GM18861 (cell line): ENCODE measurements around the gene CTIF.

Source experiments
- ATAC-seq: cut with Tn5 transposase; IDR thresholded peaks from one replicate; pipeline ENCODE4 v1.9.1; 2021; ENCODE audit not compliant: unreplicated experiment

CTIF gene

DNA sequence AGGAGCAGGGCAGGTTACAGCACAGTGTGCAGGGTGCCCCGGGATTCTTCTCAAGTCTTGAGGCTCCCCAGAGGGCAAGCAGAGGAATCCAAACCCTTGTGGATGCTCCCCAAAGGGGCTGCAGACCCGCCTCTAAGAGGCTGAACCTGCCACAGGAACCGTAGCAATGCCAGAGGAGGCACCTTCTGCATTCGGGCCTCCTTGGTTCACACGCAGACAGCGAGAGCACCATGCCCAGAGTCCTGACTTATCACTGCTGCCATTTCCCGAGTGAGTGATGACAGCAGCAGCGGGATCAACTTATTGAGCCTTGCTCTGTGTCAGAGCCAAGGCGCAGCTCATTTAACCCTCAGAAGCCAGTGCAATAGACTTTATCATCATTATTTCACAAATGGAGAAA lies 203.5 kb downstream of the CTIF start:
- no peak for ATAC-seq

DNA sequence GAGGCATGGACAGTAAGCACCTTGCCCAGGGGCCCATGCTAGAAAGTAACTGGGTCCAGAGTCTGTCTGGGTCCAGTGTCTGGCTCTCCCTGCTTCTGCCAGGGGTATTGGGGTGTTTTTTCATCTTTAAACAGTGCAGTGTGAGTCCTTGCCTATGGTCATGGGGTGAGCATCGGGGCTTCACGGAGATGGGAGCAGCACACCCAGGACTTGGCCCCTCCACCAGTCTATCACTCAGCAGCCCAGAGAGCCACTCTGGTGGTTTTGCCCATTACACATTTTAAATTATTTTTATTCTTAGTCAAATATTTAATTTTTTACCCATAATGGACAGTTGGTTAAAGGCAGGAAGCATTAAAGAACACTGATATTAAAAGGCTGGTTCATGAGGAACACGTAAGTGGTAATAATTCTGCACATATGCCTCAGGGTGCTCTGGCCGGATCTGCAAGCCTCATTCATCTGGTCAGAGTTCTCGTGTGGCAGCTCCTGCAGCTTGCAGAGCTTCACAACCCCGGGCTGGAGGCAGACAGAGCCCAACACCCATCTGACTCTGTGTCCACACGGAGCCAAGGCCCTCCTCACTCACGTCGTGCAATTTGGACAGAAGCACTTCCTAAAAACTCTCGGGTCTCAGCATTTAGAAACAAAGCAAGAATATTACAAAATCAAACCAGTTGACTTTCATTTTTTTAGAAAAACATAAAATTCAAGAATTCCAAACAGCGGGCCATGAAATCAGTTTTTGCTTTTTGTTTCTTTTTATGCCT lies 204.1 kb downstream of the CTIF start:
- ATAC-seq = no peak

DNA sequence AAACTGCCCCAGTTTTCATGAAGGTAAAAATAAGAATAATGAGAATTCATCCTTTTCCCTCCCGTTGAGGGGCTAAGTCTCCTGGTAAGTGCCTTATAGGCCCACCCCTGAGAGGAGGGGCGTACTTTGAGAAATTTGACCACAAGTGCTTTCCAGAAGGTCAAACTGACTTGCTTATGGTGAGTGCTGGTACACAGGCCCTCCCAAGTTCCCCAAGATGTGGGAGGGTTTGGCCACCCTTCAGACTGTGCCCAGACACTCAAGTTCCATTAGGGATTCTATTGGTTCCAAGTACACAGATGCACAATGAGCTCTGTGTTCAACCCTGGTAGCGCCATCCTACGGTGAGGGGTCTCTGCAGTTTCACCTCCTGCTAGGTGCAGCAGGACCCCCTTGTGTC lies 205.1 kb downstream of the CTIF start:
- no peak for ATAC-seq

GRCh38 chr18:48745293-48745692 lies 206.5 kb downstream of the CTIF start:
- ATAC-seq = no peak

- ATAC-seq = no peak
Observed at GRCh38 chr18:48749768-48750167, 210.9 kb downstream of the CTIF start.

DNA sequence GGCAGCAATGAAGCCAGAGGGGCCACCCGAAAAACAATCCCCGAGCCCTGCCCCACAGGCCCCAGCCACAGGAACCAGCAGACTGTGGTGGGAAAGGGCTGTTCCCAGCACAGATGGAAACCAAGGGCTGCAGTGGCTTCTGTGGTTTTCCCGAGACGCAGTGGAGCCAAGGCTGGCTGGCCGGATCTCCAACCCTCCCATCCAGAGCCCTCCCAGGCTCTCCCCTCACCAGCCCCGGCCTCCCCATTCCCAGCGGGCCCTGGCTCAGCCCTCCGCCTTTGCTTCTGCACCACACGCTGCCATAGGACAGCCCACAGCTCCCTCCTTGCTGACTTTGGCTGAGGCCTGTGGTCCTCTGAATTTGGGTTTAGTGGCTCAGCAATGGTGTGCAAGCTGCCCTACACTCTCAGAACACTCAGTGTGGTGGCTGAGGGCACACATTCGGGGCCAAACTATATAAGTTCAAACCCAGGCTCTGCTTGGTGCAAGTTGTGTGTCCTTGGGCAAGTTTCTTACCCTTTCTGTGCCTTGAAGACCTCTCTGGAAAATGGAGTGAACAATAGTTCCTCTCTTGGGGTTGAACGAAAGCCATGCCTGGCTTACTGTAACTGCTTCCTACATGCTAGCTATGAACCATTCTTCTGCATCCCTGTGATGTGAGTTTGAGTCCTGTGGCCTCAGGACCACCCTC lies 211.8 kb downstream of the CTIF start:
- ATAC-seq = no peak

- ATAC-seq = no peak
Observed at GRCh38 chr18:48751727-48752468, 213.1 kb downstream of the CTIF start.

DNA sequence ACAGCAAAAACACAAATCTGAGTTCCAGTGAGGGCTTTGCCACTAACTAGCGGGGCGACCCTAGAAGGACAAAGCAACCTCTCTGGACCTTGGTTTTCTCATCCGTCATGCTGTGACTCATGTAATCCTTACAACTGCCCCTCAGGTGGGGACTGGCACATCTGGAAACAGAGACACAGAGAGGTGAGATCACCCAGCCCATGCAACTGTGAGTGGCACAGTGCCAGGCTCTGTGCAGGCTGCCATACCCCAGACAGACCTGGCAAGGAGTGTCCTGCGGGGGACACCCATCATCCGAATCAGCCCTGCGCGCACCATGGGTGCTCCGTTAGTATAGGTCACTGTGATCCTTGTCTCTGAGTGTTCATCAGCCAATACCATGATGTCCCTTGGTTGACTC lies 213.6 kb downstream of the CTIF start:
- no peak for ATAC-seq

DNA sequence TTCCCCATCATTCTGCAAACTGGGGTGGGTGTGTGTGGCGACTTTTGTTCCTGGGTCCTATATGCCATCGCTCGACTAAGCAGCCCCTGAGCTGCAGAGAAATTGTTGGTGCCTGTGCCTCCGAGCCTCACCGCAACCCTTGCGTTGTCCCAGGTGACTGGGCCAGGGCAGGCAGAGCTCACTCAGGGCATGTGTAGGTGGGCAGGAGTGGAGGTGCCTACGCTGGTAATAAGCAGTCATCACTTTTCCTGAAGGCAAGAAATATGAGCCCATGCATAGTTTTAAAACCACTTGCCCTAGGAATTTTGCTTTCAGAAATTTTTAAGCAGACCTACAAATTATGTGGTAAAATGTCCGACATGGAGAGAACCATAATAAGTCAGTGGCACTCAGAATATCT lies 214.1 kb downstream of the CTIF start:
- ATAC-seq = no peak

DNA sequence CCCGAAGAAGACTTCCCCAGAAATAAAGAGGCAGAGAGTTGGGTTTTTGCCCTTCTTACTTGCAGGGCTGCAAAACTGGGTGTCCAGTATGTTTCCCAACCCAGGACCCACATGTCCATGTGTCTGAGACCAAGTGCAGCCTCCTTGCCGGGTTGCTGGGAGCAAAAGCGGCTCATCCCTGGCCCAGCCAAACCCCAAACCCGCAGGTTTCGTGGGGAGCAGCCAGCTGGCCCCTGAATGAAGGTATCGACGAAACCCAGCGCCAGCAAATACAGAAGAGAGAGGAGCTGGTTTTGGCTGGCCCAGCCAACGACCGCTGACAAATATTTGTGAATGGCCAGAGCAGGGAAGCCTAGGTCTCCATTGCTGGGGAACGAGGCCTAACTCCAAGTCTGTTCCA lies 214.9 kb downstream of the CTIF start:
- ATAC-seq = no peak

DNA sequence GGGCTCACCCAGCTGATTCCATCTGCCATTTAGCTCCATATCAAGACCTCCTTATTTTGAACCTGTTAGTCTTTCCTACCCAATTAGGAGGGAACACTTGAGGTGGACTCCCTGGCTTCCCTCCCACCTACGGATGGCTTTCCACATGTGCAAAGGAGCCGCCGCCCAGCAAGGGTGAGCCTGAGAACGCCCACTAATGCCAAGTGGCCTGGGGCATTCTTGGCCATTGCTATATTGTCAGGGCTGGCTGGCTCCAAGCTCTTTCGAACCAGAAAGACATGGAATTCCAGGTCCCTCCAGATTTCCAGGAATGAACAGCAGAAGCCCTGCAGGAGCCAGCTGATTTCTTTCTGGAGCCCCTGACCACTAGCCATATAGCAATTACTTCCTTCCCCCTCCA lies 215.7 kb downstream of the CTIF start:
- ATAC-seq = no peak

- ATAC-seq = no peak
Observed at GRCh38 chr18:48754993-48755473, 216.2 kb downstream of the CTIF start.

GRCh38 chr18:48756511-48757226 lies 217.8 kb downstream of the CTIF start:
- no peak for ATAC-seq

DNA sequence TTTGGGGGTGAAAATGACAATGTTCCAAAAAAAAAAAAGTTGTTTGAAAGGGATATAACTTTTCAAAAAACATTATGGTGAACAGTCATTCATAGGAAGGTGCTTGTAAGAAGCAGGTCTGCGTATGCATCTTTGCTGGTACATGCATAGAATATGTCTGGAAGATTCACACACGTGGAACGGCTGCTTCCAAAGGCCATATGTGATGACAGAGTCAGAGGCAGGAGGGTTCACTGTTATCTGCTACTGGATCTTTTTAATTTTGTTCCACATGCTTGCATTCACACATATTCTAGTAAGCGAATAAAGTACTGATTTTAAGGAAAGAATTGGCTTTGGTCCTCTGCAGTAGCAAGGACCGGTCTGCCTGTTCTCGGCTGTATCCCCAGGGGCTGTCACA lies 218.5 kb downstream of the CTIF start:
- ATAC-seq = no peak

GRCh38 chr18:48757906-48758305 lies 219.1 kb downstream of the CTIF start:
- no peak for ATAC-seq

DNA sequence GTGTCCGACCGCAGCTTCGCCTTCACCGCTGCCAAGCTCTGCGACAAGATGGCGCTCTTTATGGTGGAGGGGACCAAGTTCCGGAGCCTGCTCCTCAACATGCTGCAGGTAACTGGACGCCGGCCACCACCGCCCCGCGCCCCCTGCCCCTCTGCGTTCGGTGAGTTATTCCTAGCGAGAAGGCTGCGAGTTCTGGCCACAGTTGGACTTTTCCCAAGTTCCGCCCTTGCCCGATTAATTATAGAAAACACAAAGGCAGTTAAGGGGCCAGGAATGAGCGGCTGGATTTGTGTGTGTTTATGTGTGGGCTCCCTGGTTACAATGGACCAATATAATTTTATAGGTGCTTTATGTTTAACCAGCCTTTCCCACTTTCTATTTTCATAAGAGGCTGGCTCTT lies 222.8 kb downstream of the CTIF start:
- no peak for ATAC-seq

DNA sequence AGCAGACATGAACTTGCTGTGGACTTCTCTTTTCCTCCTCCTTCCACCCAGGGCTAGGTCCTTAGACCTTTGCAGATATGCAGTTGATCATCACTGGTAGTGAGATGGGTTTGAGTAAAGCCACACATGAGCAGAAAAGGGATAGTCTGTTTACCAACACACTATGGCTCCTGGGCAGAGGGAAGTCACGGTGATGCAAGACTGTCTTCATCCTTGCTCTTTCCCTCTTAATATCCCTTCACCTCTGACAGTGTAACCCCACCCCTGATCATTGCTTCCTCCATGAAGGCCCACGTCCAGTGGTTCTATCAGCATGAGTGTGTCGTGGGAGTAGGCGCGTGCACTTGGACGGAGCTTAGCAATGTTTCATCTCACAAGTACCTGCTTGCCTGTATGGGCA lies 223.2 kb downstream of the CTIF start:
- no peak for ATAC-seq

DNA sequence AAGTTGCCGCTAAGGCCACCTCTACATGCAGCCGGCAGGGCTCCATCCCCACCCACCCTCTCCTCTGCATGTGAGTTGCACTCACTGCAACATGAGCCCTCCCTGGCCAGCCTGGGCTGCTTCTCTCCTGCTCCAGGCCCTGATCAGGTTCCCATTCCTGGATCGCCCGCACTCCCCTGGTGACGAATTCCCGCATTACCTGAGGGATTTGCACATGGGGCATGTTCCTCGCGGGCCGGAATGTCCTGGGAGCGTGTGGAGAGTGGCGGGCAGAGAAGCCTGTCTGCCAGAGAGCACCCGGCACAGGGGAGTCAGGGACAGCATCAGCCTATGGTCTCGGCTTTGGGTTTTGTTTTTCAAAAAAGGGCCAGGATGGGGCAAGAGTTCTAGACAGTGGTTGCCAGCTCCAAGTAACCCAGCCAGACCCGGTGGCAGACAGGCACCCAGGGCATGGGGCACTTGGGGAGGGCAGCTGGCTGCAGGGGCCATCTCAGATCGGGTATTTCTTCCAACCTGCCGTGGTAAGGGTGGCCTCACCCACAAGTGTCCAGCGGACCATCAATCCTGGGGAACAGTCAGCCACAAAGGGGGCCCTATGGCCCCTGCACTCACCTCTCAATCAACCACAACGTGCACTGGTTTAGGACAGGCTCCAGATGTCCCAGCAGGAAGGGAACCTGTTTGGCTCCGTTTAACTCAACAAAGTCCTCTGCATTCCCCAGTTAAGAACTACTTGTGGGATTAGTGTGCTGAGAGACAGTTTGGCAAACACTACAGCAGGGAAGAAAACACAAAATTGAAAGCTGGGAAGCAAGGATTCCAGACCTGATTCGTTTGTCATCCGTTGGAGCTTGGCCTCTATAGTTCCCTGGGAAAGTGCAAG lies 224.2 kb downstream of the CTIF start:
- no peak for ATAC-seq

DNA sequence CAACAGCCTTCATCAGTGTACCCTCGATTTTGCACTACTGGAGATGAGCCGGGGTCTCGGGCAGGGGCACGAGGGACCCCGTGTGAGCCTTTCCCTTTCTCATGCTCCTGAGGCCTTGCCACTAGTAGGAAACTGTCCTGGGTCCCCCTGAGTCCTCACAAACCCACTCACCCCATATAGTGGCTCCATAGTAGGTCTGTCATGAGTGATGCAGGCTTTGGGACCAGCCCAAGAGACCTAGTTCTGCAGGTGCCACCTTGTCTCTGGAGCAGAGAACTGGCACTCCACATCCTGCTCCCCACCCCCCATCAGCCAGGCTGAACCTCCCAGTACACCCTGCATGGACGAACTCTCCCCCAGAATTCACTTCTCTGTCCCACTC lies 224.9 kb downstream of the CTIF start:
- no peak for ATAC-seq

GRCh38 chr18:48765053-48765452 lies 226.2 kb downstream of the CTIF start:
- no peak for ATAC-seq
